Astrocyte (in vitro differentiated cells and primary cell): Measurements from ENCODE around the gene SWT1. TPM values are rescaled to one million over a fixed set of nuclear protein-coding genes. Genes with fewer than 3 reads are reported as not detected.

ENCODE experiments used
- DNase-seq: peaks from one replicate; pipeline ENCODE4 v3.0.0-alpha.2; 2010; ENCODE audit warnings: low read depth
- FAIRE-seq: peaks from 2 replicates; lab custom pipeline; 2011; peaks lifted over from hg19 to GRCh38; lab: Jason Lieb, UNC
- H2AFZ ChIP-seq: 2 replicates; pipeline ENCODE4 v1.6.0; 2012; ENCODE audit warnings: low read depth, low read length, inconsistent platforms
- H3K27ac ChIP-seq: 2 replicates; pipeline ENCODE4 v1.5.1; 2011; ENCODE audit warnings: low read depth, low read length, inconsistent platforms
- H3K27me3 ChIP-seq: 2 replicates; pipeline ENCODE4 v1.6.0; 2011; ENCODE audit warnings: low read length, inconsistent platforms; ENCODE audit not compliant: insufficient read depth
- H3K36me3 ChIP-seq: 2 replicates; pipeline ENCODE4 v1.5.1; 2011; ENCODE audit warnings: low read length, inconsistent platforms; ENCODE audit not compliant: insufficient read depth
- H3K4me1 ChIP-seq: 2 replicates; pipeline ENCODE4 v1.5.1; 2011; ENCODE audit warnings: low read length, inconsistent platforms; ENCODE audit not compliant: insufficient read depth
- H3K4me2 ChIP-seq: 2 replicates; pipeline ENCODE4 v1.6.0; 2012; ENCODE audit warnings: low read length, inconsistent platforms
- H3K4me3 ChIP-seq: 2 replicates; pipeline ENCODE4 v1.5.1; 2011; ENCODE audit warnings: low read depth, mild to moderate bottlenecking, low read length, inconsistent platforms; ENCODE audit not compliant: insufficient read depth
- H3K79me2 ChIP-seq: 2 replicates; pipeline ENCODE4 v1.6.0; 2012; ENCODE audit warnings: mild to moderate bottlenecking, low read length, inconsistent platforms; ENCODE audit not compliant: insufficient read depth
- H3K9ac ChIP-seq: 2 replicates; pipeline ENCODE4 v1.6.0; 2012; ENCODE audit warnings: mild to moderate bottlenecking, low read length, inconsistent platforms
- H3K9me3 ChIP-seq: 2 replicates; pipeline ENCODE4 v1.5.1; 2012; ENCODE audit warnings: low read depth, mild to moderate bottlenecking, low read length, inconsistent platforms; ENCODE audit not compliant: insufficient read depth
- H4K20me1 ChIP-seq: 2 replicates; pipeline ENCODE4 v1.6.0; 2012; ENCODE audit warnings: low read length, inconsistent platforms; ENCODE audit not compliant: insufficient read depth
- H3K27ac Mint-ChIP-seq: one replicate; pipeline ENCODE4 v1.8.0; 2021; ENCODE audit warnings: mild to moderate bottlenecking, mixed read lengths; ENCODE audit not compliant: unreplicated experiment
- H3K27me3 Mint-ChIP-seq: one replicate; pipeline ENCODE4 v1.8.0; 2021; ENCODE audit warnings: low read depth, mixed read lengths; ENCODE audit not compliant: unreplicated experiment
- H3K36me3 Mint-ChIP-seq: one replicate; pipeline ENCODE4 v1.8.0; 2021; ENCODE audit warnings: low read depth, mixed read lengths; ENCODE audit not compliant: unreplicated experiment
- H3K4me1 Mint-ChIP-seq: one replicate; pipeline ENCODE4 v1.8.0; 2021; ENCODE audit warnings: low read depth, mixed read lengths; ENCODE audit not compliant: unreplicated experiment
- H3K4me3 Mint-ChIP-seq: one replicate; pipeline ENCODE4 v1.8.0; 2021; ENCODE audit warnings: mild to moderate bottlenecking, moderate library complexity, mixed read lengths; ENCODE audit not compliant: unreplicated experiment
- H3K9me3 Mint-ChIP-seq: one replicate; pipeline ENCODE4 v1.8.0; 2021; ENCODE audit warnings: mild to moderate bottlenecking, mixed read lengths; ENCODE audit not compliant: unreplicated experiment
- EZH2 ChIP-seq: IDR thresholded peaks from 2 replicates; pipeline ENCODE4 v1.6.1; 2012; ENCODE audit warnings: mild to moderate bottlenecking, low read length, inconsistent platforms; ENCODE audit not compliant: insufficient read depth
- total RNA-seq: library from RNA; stranded (reverse); gene quantifications from 2 replicates; pipeline ENCODE4 v1.2.1, GENCODE V29; 2021
- TF ChIP-seq, protein P1 (sequence below): IDR thresholded peaks from 2 replicates; pipeline ENCODE4 v1.5.1; 2011; ENCODE audit warnings: low read depth, mild to moderate bottlenecking, inconsistent platforms, low read length, moderate library complexity; ENCODE audit not compliant: insufficient read depth

Gene SWT1
- total RNA-seq, 1 donor from 2014 or later: 5.4 TPM

DNA sequence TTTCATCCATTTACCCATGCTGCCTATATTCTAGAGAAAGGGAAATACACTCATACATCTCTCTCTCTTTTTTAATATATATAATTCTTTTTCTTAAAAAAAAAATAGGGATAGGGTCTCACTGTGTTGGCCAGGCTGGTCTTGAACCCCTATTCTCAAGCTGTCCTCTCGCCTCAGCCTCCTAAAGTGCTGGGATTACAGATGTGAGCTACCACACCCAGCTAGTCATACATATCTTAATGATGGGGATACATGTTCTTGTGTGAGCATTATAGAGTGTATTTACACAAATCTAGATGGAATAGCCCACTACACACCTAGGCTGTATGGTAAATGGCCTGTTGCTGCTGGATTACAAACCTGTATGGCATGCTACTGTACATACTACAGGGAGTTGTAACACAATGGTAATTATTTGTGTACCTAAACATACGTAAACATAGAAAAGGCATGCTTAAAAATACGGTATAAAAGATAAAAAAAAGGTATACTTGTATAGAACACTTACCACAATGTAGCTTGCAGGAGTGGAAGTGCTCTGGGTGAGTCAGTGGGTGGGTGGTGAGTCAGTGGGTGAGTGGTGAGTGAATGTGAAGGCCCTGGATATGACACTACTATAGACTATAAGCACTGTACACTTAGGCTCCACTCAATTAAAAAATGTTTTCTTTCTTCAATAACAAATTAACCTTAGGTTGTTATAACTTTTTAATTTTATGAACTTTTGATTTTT is 87.2 kb downstream of the SWT1 start:
- FAIRE-seq (peak; percentile 65), DNase-seq (peak; percentile 89)
- H3K4me1 ChIP-seq: no peaks in the 10 kb centered on the region
- Mint-ChIP-seq H3K4me1 (peaks cover 4% of the 10 kb centered on the region), H3K36me3 (no peaks in the 10 kb centered on the region), H3K27me3 (no peaks in the 10 kb centered on the region), H3K9me3 (no peaks in the 10 kb centered on the region), H3K27ac (no peak overlapping the region), H3K4me3 (no peak overlapping the region)
- no peaks in the 10 kb centered on the region for H3K36me3 ChIP-seq
- no peaks in the 10 kb centered on the region for H3K27me3 ChIP-seq
- no peaks in the 10 kb centered on the region for H4K20me1 ChIP-seq
- H3K4me2 ChIP-seq: peak overlapping the region; percentile 32
- no peak overlapping the region for H3K9ac ChIP-seq
- no peak overlapping the region for H3K4me3 ChIP-seq
- no peak for TF ChIP-seq EZH2
- TF ChIP-seq, protein P1, sequence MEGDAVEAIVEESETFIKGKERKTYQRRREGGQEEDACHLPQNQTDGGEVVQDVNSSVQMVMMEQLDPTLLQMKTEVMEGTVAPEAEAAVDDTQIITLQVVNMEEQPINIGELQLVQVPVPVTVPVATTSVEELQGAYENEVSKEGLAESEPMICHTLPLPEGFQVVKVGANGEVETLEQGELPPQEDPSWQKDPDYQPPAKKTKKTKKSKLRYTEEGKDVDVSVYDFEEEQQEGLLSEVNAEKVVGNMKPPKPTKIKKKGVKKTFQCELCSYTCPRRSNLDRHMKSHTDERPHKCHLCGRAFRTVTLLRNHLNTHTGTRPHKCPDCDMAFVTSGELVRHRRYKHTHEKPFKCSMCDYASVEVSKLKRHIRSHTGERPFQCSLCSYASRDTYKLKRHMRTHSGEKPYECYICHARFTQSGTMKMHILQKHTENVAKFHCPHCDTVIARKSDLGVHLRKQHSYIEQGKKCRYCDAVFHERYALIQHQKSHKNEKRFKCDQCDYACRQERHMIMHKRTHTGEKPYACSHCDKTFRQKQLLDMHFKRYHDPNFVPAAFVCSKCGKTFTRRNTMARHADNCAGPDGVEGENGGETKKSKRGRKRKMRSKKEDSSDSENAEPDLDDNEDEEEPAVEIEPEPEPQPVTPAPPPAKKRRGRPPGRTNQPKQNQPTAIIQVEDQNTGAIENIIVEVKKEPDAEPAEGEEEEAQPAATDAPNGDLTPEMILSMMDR: no peak
- H3K27ac ChIP-seq: no peak overlapping the region
- no peaks in the 10 kb centered on the region for H3K79me2 ChIP-seq
- H2AFZ ChIP-seq: no peak overlapping the region
- H3K9me3 ChIP-seq: no peaks in the 10 kb centered on the region

DNA sequence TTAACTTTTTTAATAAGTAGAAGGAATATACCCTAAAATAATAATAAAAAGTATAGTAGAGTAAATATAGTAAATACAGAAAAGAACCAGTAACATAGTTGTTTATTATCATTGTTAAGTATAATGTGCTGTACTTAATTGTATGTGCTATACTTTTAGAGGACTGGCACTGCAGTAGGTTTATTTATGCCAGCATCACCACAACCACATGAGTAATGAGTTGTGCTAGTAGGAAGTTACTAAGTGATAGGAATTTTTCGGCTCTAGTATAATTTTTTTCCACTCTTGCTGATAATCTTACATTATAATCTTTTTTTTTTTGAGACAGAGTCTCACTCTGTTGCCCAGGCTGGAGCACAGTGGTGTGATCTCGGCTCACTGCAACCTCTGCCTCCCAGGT is 88.5 kb downstream of the SWT1 start:
- H3K27me3 ChIP-seq: no peaks in the 10 kb centered on the region
- Mint-ChIP-seq H3K27me3 (no peaks in the 10 kb centered on the region), H3K9me3 (no peaks in the 10 kb centered on the region)

More for the DNA sequence above, 88.5 kb downstream of the SWT1 start:
- no peaks in the 10 kb centered on the region for H3K9me3 ChIP-seq
- Mint-ChIP-seq H3K27ac (no peak overlapping the region), H3K4me3 (no peak overlapping the region), H3K36me3 (no peaks in the 10 kb centered on the region), H3K4me1 (peaks cover 4% of the 10 kb centered on the region)
- H3K79me2 ChIP-seq: no peaks in the 10 kb centered on the region
- H3K4me2 ChIP-seq: no peak overlapping the region
- H3K27ac ChIP-seq: no peak overlapping the region
- FAIRE-seq: no peak
- DNase-seq: peak; percentile 25
- H4K20me1 ChIP-seq: no peaks in the 10 kb centered on the region
- no peak overlapping the region for H2AFZ ChIP-seq
- TF ChIP-seq, protein P1: no peak
- no peak for TF ChIP-seq EZH2
- no peak overlapping the region for H3K4me3 ChIP-seq
- H3K4me1 ChIP-seq: no peaks in the 10 kb centered on the region
- no peaks in the 10 kb centered on the region for H3K36me3 ChIP-seq
- H3K9ac ChIP-seq: no peak overlapping the region
